HG03469 (cell line): ENCODE results near the gene TEX264.
"Not testable (repeated sequence)": the region's sequence is repeated elsewhere in the genome, so short reads cannot be mapped to it uniquely, and the experiment has no call there.

ENCODE experiments used
- ATAC-seq: cut with Tn5 transposase; IDR thresholded peaks from one replicate; pipeline ENCODE4 v1.9.1; 2021; ENCODE audit warnings: mild to moderate bottlenecking, moderate library complexity, moderate number of reproducible peaks; ENCODE audit not compliant: unreplicated experiment

The TEX264 gene

GRCh38 chr3:51712511-51712931, 41.5 kb downstream of the TEX264 start:
- ATAC-seq: no peak

GRCh38 chr3:51712963-51713362, 41.9 kb downstream of the TEX264 start:
- ATAC-seq: no peak

- no peak for ATAC-seq
These were observed 44.4 kb downstream of the TEX264 start for GRCh38 chr3:51715231-51715976.

- ATAC-seq: no peak
These were observed 44.9 kb downstream of the TEX264 start for GRCh38 chr3:51715977-51716294.

DNA sequence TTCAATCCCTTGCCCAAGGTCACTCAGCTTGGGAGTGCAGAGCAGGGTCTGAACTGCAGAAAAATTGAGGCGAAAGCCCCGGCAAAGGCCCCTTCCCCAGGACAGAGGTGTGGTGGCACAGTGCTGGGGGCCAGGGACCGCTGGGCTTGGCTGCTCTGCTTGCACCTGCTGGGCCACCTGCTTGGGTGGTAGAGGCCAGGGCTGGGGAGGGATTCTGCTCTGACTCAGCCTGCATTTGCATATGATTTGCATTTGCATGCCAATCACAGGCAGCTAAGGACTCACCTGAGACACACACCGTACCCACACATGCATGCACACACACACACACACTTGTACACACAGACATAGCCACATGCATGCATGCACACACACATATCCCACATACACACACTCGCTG, 45.8 kb downstream of the TEX264 start:
- no peak for ATAC-seq

DNA sequence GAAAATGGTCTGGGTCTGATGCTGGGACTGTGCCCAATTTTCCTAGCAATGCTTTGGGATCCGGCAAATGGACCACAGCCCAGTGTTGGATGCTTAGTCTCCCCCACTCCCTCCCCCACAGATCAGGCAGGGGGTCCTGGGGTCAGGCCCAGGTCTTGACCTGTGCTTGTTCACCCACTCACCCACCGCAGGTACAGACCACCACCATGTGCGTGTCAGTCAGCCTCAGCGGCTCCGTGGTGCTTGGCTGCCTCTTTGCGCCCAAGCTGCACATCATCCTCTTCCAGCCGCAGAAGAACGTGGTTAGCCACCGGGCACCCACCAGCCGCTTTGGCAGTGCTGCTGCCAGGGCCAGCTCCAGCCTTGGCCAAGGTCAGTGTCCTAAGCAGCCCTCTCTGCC, 46.4 kb downstream of the TEX264 start:
- ATAC-seq: no peak

GRCh38 chr3:51717947-51718346, 46.9 kb downstream of the TEX264 start:
- ATAC-seq: no peak

DNA sequence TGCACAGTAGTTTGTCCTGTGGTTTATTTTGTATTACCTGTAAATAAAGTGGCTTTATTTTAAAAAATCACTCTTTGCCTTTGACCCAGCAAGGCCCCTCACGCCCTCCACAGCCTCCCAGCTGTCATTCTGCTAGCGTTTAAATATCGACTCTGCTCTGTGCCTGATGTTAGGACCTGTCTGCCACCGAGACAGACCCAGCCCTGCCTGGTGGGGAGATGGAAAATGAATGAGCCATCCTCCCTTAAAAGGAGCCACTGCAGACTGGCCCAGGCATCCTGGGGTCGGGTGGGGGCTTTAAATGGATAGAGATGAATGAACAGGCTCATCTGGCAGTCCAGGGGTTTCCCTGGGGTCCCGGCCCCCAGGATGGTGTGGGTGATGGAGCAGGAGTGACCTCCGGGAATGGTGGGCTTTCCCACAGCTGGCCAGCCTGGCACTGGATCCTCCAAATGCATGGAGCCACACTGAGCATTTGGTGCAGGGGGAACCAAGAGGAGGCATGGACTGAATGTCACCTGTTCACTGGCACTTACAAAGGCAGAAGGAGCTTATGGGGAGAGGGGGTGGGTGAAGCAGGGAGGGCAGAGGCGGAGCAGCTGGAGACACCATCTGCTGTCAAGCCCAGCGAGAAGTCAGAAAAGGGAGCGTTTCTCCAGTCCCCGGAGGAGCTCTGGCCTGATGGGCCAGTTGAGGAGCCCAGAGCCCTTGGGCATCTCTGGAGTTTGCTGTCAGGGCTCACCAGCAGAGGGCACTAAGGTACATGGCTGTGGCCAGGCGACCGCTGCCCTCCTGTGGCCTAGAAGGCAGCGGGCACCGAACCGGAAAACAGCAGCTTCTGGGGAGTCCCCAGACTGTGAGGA, 47.7 kb downstream of the TEX264 start:
- ATAC-seq: no peak

DNA sequence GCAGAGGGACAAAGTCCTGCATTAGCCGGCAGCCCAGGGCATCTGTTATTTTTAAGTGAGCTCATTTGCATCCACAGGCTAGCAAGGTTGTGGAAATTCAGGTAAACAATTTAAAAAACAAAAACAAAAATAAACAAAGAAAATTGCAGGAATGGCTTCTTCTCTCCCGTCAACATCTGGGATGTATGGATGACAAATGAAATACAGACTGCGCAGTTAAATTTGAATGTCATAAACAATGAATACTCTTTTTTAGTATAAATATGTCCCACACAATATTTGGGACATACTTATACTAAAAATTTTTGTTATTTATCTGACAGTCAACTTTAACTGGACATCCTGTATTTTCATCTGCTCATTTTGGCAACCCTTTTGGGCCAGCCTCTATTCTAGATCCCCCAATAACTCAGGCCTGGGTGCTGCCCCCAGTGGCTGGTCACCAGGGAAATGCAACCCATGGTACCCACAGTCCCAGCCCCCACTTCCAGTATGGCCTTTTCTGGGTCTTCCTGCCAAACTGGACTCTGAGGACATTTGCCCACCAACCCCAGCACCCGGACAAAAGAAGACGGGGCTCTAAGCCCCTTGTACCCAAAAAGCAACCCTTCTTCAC, 48.5 kb downstream of the TEX264 start:
- no peak for ATAC-seq

DNA sequence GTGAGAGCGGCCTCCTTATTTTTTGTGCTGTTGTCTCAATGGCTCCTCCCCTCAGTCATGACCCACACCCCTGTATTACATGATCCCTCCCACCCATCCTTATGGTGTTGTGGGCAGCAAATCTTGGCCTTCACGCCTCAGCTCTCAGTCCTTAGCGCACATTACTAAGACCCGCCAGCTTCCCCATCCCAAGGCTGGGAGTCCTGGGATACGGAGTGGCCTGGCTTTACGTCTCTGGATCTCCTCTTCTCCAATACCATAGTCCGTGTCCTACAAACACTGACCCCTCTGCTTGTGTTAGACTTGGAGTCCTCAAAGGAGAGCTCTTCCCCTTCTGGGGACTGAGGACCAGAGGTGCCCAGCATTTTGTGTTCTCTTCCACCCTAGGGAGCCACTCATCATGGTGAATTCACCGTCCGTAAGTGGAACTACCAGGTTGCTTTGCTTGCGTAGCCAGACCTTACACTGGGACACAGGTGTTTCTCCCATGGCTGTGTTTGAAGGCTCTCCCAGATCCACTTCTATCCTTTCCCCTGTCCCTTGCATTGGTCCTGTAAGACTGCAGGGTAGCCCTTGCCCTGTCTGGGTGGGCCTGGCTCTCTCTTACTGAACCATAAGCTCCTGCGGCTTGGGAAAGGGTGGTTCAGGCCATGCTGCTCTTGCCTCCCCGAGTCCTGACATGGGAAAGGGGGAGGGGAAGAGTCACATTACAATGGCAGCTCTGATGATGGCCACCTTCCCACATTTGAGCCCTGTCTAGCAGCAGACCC, 49.4 kb downstream of the TEX264 start:
- ATAC-seq: no peak

DNA sequence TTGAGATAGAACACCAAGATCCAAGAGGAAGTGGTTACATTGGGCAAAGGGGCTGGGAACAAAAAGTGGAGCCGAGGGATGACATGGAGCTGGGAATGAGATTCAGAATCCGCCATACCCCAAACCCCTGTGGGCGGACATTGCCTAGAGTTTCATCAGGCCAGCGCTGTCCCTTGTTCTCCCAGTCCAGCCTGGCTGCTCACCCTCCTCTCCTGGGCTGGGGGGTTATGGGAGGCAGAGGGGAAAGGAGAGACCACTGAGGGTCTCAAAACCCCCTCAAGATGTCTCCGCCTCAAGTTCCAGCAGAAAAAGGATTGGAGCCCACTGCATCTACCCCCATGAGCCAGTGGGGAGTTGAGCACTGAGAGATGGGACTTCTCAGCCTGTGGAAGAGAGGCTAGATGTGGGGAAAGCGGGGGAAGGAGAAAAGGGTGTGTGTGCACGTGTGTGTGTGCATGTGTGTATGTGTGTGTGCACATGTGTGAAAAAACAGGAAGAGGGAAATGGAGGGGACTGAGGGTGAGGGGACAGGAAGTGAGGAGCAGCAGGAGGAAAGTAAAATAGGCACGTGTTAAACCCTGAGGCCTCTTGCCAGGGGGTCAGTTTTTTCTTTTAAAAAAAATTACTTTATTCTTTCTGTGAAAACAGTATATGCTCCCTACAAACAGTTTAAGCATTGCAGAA, 50.2 kb downstream of the TEX264 start:
- no peak for ATAC-seq

GRCh38 chr3:51722362-51722761, 51.3 kb downstream of the TEX264 start:
- no peak for ATAC-seq

DNA sequence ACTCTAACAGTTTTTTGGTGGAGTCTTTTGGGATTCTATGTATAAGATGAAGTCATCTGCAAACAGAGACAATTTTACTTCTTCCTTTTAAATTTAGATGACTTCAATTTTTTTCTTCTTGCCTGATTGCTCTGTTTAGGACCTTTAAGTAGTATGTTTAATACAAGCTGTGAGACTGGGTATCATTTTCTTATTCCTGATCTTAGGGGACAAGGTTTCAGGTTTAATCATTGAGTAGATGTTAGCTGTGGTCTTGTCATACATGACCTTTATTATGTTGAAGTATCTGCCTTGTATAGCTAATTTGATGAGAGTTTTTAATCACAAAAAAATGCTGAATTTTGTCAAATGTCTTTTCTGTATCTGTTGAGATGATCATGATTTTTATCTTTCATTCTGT, 56.4 kb downstream of the TEX264 start:
- no peak for ATAC-seq

- no peak for ATAC-seq
These were observed 58.1 kb downstream of the TEX264 start for GRCh38 chr3:51729042-51729633.

DNA sequence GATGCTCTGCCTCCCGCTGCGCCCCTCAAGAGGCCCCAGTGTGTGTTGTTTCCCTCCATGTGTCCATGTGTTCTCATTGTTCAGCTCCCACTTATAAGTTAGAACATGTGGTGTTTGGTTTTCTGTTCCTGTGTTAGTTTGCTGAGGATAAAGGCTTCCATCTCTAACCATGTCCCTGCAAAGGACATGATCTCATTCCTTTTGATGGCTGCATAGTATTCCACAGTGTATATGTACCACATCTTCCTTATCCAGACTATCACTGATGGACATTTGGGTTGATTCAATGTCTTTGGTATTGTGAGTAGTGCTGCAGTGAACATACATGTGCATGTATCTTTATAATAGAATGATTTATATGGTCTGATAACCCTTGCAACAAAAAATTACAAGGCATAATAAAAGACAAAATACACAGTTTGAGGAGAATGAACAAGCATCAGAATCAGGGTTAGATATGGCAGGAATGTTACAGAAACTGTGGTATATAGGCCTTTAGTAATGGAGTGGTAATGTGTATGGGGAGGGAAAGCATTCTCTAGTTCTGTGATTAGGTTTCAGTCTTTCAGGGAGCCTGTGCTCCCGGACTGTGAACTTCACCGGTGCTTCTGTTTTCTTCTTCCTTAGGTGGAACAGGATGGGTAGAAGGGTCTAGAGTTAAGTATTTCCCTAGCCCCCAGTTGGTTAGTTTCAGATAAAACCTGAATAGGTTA, 63.0 kb downstream of the TEX264 start:
- no peak for ATAC-seq

DNA sequence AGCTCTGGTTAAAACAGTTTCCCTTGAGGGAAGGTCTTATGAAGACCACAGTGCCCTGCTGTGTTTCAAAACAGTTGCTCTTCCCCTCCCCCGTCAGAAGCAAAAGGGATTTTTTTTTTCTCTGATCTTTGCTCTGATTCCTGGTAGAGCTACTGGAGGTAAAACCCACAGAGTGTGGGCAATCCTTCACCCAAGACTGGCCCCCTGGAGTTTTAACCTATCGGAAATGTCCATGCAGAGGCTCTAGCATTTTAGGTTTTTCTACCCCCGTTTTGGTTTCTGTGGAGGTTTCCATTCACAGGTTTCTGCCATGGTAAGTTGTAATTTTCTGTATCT, 63.5 kb downstream of the TEX264 start:
- ATAC-seq: no peak

- no peak for ATAC-seq
These were observed 64.0 kb downstream of the TEX264 start for GRCh38 chr3:51735039-51735438.

DNA sequence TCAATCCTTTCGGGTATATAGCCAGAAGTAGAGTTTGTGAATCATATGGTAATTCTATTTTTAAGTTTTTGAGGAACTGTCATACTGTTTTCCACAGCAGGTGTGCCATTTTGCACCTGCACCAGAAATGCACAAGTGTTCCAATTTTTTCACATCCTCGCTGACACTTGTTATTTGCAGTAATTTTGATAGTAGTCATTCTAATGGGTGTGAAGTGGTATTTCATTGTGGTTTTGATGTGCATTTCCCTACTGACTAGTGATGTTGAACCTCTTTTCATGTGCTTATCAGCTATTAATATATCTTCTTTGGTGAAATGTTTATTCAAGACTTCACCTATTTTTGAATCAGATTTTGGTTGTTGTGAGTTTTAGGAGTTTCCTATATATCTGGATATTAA, 64.9 kb downstream of the TEX264 start:
- no peak for ATAC-seq

- ATAC-seq: no peak
These were observed 68.1 kb downstream of the TEX264 start for GRCh38 chr3:51739110-51739509.

GRCh38 chr3:51742320-51742719, 71.3 kb downstream of the TEX264 start:
- ATAC-seq: not testable (repeated sequence)
